RPMI8226 (cell line): ENCODE measurements around the gene SERPINE2.
A peak's percentile ranks its signal among the peaks of the same experiment; 100 is the strongest.

Source experiments
- DNase-seq: peaks from one replicate; pipeline ENCODE4 v3.0.0-alpha.2; 2015

Gene SERPINE2

GRCh38 chr2:224041554-224041953 is 2.5 kb upstream of the SERPINE2 start:
- no peak for DNase-seq

- DNase-seq, result no peak
These were observed 1.7 kb upstream of the SERPINE2 start for GRCh38 chr2:224040753-224041152.

DNA sequence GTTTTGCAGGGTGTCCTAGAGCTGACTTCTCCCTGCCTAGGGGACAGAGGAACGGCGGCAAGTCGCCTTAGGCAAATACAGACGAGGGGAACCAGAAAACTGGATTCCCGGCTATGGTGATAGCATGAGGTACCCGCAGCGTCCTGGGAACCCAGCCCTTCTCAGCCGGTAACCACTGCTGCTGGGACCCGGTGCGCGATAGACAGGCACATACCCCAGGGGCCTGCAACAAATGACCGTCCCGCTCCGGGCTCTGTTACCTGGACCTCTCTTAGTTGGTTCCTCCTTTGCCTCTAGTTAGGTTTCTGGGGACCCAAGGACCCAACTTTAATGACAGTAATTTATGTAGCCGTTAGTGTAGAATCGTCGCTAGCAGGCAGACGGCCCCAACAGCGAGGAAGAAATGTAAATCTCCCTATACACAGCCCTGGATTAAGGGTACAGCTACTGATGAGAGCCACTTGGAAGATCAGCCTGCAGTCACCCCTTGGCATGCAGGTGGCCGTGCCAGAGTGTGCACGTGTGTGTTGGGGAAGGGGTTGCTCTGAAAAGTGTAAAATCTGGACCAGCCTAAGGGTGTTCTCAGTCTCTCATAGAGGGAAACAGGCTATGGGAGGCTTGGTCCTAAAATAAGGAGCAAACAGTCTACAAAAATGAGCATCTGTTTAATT is 819 bp upstream of the SERPINE2 start:
- no peak for DNase-seq

DNA sequence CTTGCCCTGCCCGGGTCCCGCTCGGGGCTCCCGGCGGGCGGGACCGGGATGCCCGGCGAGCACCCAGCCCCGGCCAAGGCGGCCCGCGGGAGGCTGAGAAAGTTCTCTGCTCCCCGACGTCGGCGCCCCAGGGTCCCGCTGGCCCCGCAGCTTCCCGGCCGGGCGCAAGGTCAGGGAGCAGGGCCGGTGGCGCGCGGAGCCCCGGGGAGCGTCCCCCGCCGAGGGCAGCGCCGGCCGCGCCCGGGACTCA is 331 bp downstream of the SERPINE2 start:
- no peak for DNase-seq

DNA sequence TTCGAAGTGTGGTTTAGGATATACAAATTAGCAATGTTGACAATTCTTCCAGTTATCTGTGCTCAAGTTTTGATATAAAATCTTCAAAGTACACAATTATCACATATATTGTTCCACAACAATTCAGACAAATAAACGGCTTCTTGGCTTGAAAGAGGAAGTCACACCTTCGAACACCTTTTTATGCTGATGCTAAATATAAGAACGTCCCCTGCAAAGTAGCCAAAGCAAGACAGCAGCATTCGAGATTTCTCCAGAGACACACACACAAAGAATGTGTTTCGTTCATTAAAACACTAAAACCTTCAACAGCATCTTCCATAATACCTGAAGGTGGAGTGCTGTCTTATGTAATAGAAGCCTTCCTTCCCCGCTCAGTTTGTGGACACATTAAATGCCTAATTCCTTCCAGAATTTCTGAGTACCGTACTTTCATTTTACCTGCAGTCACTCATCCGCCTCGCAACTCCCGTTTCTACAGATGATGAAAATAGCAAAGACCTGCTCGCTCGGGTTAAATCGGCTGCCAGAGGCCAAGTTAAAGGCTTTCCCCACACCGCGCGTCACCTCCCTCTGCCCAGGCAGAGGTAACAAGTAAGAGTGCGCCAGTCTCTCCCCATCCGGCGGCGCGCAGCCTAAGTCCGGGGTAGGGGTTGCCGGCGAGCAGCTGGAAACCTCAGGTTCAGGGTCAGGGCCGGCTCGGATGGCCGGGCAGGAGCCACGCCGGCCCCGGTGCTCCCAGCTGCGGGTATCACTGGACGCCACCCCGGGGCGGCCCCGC is 847 bp downstream of the SERPINE2 start:
- DNase-seq, result peak; percentile 52

- no peak for DNase-seq
These were observed 2.2 kb downstream of the SERPINE2 start for GRCh38 chr2:224036731-224037361.

DNA sequence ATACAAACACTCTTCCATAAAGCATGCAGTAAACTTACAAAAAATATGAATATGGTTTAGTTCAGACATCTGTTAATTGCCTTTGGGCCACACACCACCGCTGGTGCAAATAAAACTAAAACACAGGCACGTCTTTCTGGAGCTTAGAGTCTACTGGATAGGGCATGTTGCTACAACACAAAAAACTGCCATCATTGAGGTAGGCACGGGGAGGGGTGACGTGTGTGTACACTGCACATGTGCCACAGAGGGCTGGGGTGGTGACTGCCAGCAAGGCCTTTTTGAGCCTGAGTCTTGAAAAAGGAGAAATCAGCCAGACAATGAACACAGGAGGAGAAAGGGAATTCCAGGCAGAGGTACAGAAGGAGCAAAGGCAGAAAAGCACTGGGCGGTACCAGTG is 5.1 kb downstream of the SERPINE2 start:
- DNase-seq, result no peak

DNA sequence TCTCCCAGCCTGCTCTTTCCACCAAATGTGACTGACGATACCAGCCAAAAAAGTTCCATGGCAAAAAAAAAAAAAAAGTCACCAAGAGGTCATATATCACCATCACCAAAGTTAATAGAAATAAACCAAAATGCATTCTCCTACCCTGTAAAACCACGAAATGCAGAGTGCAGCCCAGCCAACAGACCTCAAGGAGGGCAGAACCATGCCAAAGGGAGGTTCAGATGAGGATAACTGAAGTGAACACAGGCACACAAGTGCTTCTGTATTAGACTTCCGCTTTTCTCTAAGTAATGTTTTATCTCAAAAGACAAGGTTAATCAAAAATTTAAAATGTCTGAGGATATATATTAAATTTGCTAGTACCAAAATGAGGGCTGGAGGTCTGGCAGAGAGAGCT is 5.5 kb downstream of the SERPINE2 start:
- no peak for DNase-seq

GRCh38 chr2:224032283-224032682 is 6.8 kb downstream of the SERPINE2 start:
- no peak for DNase-seq

DNA sequence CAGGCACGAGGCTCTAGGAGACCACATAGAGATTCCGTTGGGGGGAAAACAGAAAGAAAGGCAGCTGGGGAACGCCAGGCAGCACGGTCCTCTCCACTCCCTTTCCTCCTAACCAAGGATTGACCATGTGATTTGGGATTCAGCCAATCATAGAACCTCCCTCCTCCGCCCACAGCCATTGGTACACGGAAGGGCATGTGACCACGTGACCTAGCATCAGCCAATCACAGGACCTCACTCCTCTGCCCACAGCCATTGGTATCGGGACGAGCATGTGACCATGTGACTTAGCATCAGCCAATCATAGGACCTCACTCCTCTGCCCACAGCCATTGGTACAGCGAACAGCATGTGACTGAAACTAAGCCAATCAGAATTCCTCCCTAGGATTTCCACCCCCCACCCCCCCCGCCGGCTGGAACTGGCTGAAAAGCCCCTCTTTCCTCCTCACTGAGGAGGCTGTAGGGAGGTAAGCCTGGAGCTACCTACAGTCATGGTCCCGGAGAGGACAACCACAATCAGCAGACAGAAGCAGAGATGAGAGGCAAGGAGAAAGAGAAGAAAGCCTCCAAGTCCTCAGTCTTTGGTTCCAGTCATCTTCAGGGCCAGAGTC is 7.6 kb downstream of the SERPINE2 start:
- no peak for DNase-seq

- no peak for DNase-seq
These were observed 8.3 kb downstream of the SERPINE2 start for GRCh38 chr2:224030786-224031185.

GRCh38 chr2:224029876-224030275 is 9.2 kb downstream of the SERPINE2 start:
- no peak for DNase-seq

GRCh38 chr2:224027931-224028330 is 11.2 kb downstream of the SERPINE2 start:
- no peak for DNase-seq

GRCh38 chr2:224027070-224027469 is 12.0 kb downstream of the SERPINE2 start:
- no peak for DNase-seq

- peak; percentile 87 for DNase-seq
These were observed 13.2 kb downstream of the SERPINE2 start for GRCh38 chr2:224025874-224026273.

- no peak for DNase-seq
These were observed 14.8 kb downstream of the SERPINE2 start for GRCh38 chr2:224024270-224024669.

DNA sequence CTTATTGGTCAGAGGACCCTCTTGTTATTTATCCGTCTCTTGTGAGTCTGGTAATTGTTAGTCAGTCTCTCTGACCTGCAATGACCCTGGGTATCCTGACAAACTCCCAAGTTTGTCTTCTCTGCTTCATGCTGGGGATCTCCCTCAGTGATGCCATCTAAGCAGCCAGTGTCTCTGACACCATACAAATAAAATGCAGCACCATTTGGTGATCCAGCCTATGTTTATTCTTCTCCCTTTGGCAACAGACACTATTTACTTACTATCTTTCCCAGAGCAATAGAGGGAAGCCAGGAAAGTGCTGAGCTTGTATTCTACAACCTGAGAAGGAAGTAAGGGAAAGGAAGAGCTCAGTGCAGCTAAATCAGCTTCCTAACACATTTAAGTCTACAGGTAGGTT is 15.9 kb downstream of the SERPINE2 start:
- no peak for DNase-seq

GRCh38 chr2:224022486-224022885 is 16.6 kb downstream of the SERPINE2 start:
- no peak for DNase-seq

- DNase-seq, result no peak
These were observed 18.6 kb downstream of the SERPINE2 start for GRCh38 chr2:224020523-224020922.

DNA sequence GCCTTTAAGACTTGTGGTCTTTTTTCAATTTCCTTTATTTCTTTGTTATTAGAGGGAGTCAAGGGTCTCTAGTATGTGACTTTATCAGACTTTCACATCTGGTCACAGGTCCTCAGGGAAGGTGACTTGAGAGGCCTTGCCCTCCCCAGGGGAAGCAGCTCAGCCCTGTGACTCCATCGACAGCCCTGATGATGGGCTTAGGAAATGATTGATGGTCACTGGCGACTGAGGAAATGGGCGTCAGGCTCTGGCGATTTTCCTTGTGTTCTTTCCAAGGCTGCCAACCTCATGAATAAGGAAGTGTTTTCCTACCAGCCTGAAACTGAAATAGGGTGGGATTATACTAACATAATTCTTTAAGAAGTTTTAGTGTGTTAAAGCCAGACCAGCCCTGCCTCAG is 21.1 kb downstream of the SERPINE2 start:
- no peak for DNase-seq

GRCh38 chr2:224016963-224017362 is 22.1 kb downstream of the SERPINE2 start:
- no peak for DNase-seq

DNA sequence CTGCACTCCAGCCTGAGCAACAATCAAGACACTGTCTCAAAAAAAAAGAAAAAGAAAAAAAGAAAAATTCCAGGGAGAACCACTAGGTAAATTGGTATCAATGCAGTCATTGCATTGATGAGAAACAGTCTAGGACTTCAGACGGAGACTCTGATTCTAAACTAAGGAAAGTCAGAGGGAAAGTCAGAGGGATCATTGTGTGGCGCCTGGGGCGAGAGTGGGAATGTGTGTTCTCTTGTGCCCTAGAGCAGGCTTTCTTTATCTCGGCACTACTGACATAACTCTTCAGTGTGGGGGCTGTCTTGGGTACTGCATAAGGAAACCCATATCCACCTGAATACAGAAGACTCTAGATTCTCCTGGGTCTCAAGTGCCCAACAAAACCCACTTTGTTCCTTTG is 24.8 kb downstream of the SERPINE2 start:
- no peak for DNase-seq

- no peak for DNase-seq
These were observed 27.2 kb downstream of the SERPINE2 start for GRCh38 chr2:224011837-224012236.
